MCF 10A (cell line): ENCODE data around the gene CCNK. TPM values are rescaled to one million over a fixed set of nuclear protein-coding genes. Genes with fewer than 3 reads are reported as not detected.

Experiments used
- Bru-seq: library from RNA; stranded (reverse); fragments of 400-500 nt; gene quantifications from one replicate; lab custom pipeline; 2021; lab: Mats Ljungman, UMichigan
- BruChase-seq, 2 experiments: library from RNA; stranded (reverse); fragments of 400-500 nt; gene quantifications; one replicate each; lab custom pipeline; 2021; lab: Mats Ljungman, UMichigan
- BruUV-seq: library from RNA; stranded (reverse); fragments of 400-500 nt; replicated peaks from 2 replicates; lab custom pipeline; 2021; lab: Mats Ljungman, UMichigan
- CTCF ChIA-PET: fragments of 300-600 bp; sonication (Branson Sonifier 250); formaldehyde crosslinking; extraction: SDS; loops from one replicate; lab custom pipeline; 2021; ENCODE audit warnings: antibody characterized with exemption, inconsistent platforms; lab: Yijun Ruan, JAX
- POLR2A ChIA-PET: fragments of 300-600, 350-650 bp; sonication (Branson Sonifier 250); formaldehyde crosslinking; extraction: SDS; loops from one replicate; lab custom pipeline; 2020; ENCODE audit warnings: antibody characterized with exemption, inconsistent platforms; lab: Yijun Ruan, JAX
- DNase-seq: peaks from one replicate; pipeline ENCODE4 v3.0.0-alpha.2; 2018; ENCODE audit not compliant: unreplicated experiment
- H3K27ac Mint-ChIP-seq: one replicate; pipeline ENCODE4 v1.8.0; 2022; ENCODE audit warnings: mild to moderate bottlenecking, low read depth, mixed read lengths; ENCODE audit not compliant: unreplicated experiment
- H3K27me3 Mint-ChIP-seq: one replicate; pipeline ENCODE4 v1.8.0; 2022; ENCODE audit warnings: mixed read lengths; ENCODE audit not compliant: insufficient read depth, unreplicated experiment
- H3K36me3 Mint-ChIP-seq: one replicate; pipeline ENCODE4 v1.8.0; 2022; ENCODE audit warnings: mild to moderate bottlenecking, moderate library complexity, mixed read lengths; ENCODE audit not compliant: insufficient read depth, unreplicated experiment
- H3K4me1 Mint-ChIP-seq: one replicate; pipeline ENCODE4 v1.8.0; 2022; ENCODE audit warnings: mixed read lengths; ENCODE audit not compliant: insufficient read depth, unreplicated experiment
- H3K4me3 Mint-ChIP-seq: one replicate; pipeline ENCODE4 v1.8.0; 2022; ENCODE audit warnings: mild to moderate bottlenecking, moderate library complexity, mixed read lengths; ENCODE audit not compliant: unreplicated experiment
- H3K9me3 Mint-ChIP-seq: one replicate; pipeline ENCODE4 v1.8.0; 2022; ENCODE audit warnings: mixed read lengths; ENCODE audit not compliant: unreplicated experiment
- CTCF ChIP-seq: fragments of 200-600 bp; IDR thresholded peaks from one replicate; pipeline ENCODE4 v1.8.0; 2022; ENCODE audit warnings: antibody characterized with exemption, mild to moderate bottlenecking; ENCODE audit not compliant: unreplicated experiment
- intact Hi-C: fragments of 100-400 bp; cut with micrococcal nuclease; formaldehyde crosslinking; loops from 2 replicates; pipeline ENCODE4 v1.14.1; 2022
- long read RNA-seq: library from polyadenylated mRNA; stranded (forward); transcript quantifications from one replicate; pipeline ENCODE4 v2.0.0, GENCODE V29; 2022
- total RNA-seq: library from RNA; stranded (reverse); gene quantifications from 2 replicates; pipeline ENCODE4 v1.2.3, GENCODE V29; 2022

The CCNK gene
- total RNA-seq (70.4 and 87.7 TPM in 2 replicates), Bru-seq, nascent RNA (percentile 86 among the genes with signal in this experiment), BruChase-seq, experiment 1, labeled RNA remaining after a 6-hour chase (percentile 86 among the genes with signal in this experiment), BruChase-seq, experiment 2, labeled RNA remaining after a 2-hour chase (percentile 80 among the genes with signal in this experiment)
- long read RNA-seq, partial matches to known transcripts = 0 of 4 reads
- long read RNA-seq, other reads (novel, unspliced or antisense) = 3 of 4 reads

GRCh38 chr14:99480917-99481744, at the start of gene CCNK:
Gene CCNK (plus strand): TSS chr14:99481409. CDS start chr14:99492678, 11,269 bp downstream.
- no peaks in the 10 kb centered on the region for H3K9me3 Mint-ChIP-seq
- peak within 1 kb of the TSS; percentile 95 for H3K4me3 Mint-ChIP-seq
- peak within 1 kb of the TSS; percentile 97 for H3K27ac Mint-ChIP-seq
- CTCF ChIA-PET = interaction anchor here (0.6 to 1.1 kb wide), 4 partner anchors 131 to 494 kb away, joined by 3 to 4 read pairs (median 3); no protein-coding TSS in a partner anchor
- POLR2A ChIA-PET = interaction anchor here (0.6 to 4.7 kb wide), 34 partner anchors 9 to 983 kb away, joined by 3 to 32 read pairs (median 4); partner anchors contain the start of genes CCDC85C and CYP46A1
- H3K36me3 Mint-ChIP-seq = peaks cover 16% of the 10 kb centered on the region
- DNase-seq = peak; percentile 99
- no peaks in the 10 kb centered on the region for H3K27me3 Mint-ChIP-seq
- intact Hi-C loops = no loop called here
- no TSS peak for BruUV-seq
- peaks cover 38% of the 10 kb centered on the region for H3K4me1 Mint-ChIP-seq
- TF ChIP-seq CTCF = no peak

- no peak for DNase-seq
- BruUV-seq = no TSS peak
- intact Hi-C loops = no loop called here
- POLR2A ChIA-PET = interaction anchor here (0.7 kb wide), 1 partner anchor 54 kb away, joined by 3 read pairs; no protein-coding TSS in a partner anchor
- H3K4me3 Mint-ChIP-seq = no peak overlapping the region
- peaks cover 14% of the 10 kb centered on the region for H3K9me3 Mint-ChIP-seq
- peaks cover 27% of the 10 kb centered on the region for H3K36me3 Mint-ChIP-seq
- TF ChIP-seq CTCF = no peak
- no peak overlapping the region for H3K27ac Mint-ChIP-seq
- no peaks in the 10 kb centered on the region for H3K4me1 Mint-ChIP-seq
- CTCF ChIA-PET = no interaction called here
- H3K27me3 Mint-ChIP-seq = no peaks in the 10 kb centered on the region
Measured at GRCh38 chr14:99431986-99432385, 49.2 kb upstream of the CCNK start.

GRCh38 chr14:99432485-99432884, 48.7 kb upstream of the CCNK start:
- H3K27me3 Mint-ChIP-seq = no peaks in the 10 kb centered on the region
- DNase-seq = no peak
- no peaks in the 10 kb centered on the region for H3K4me1 Mint-ChIP-seq
- no peak for TF ChIP-seq CTCF
- intact Hi-C loops = no loop called here
- H3K36me3 Mint-ChIP-seq = peaks cover 31% of the 10 kb centered on the region
- POLR2A ChIA-PET = interaction anchor here (0.7 kb wide), 1 partner anchor 54 kb away, joined by 3 read pairs; no protein-coding TSS in a partner anchor
- BruUV-seq = no TSS peak
- peaks cover 14% of the 10 kb centered on the region for H3K9me3 Mint-ChIP-seq
- no peak overlapping the region for H3K27ac Mint-ChIP-seq
- CTCF ChIA-PET = no interaction called here
- no peak overlapping the region for H3K4me3 Mint-ChIP-seq

GRCh38 chr14:99435327-99435726, 45.9 kb upstream of the CCNK start:
- intact Hi-C loops = no loop called here
- ChIA-PET CTCF (interaction anchor here (0.6 to 0.9 kb wide), 2 partner anchors 19 to 43 kb away, joined by 3 read pairs; no protein-coding TSS in a partner anchor), POLR2A (no interaction called here)
- DNase-seq = no peak
- H3K27me3 Mint-ChIP-seq = no peaks in the 10 kb centered on the region
- H3K27ac Mint-ChIP-seq = no peak overlapping the region
- no peak for TF ChIP-seq CTCF
- H3K9me3 Mint-ChIP-seq = no peaks in the 10 kb centered on the region
- BruUV-seq = no TSS peak
- H3K4me3 Mint-ChIP-seq = no peak overlapping the region
- H3K4me1 Mint-ChIP-seq = no peaks in the 10 kb centered on the region
- H3K36me3 Mint-ChIP-seq = peaks cover 20% of the 10 kb centered on the region
